Renal pelvis (tissue), 4 donors: ENCODE results near the gene ZNF750. TPM values are rescaled to one million over a fixed set of nuclear protein-coding genes. Genes with fewer than 3 reads are reported as not detected.

Source experiments
- DNase-seq: peaks from one replicate; pipeline ENCODE4 v3.0.0-alpha.2; 2013
- polyA plus RNA-seq, 3 donors: library from polyadenylated mRNA; unstranded; fragments of 120-200 nt; gene quantifications; one replicate each; pipeline ENCODE4 v1.2.1, GENCODE V29; 2013; ENCODE audit not compliant: insufficient read length in 3 of 3

Gene ZNF750
- polyA plus RNA-seq, 3 donors = 1.8 to 2.7 (median 1.9) TPM

GRCh38 chr17:82874011-82874835, 34.4 kb upstream of the ZNF750 start:
- no peak for DNase-seq

- DNase-seq = no peak
Measured at GRCh38 chr17:82873521-82873920, 33.7 kb upstream of the ZNF750 start.

- no peak for DNase-seq
Measured at GRCh38 chr17:82872591-82873520, 33.0 kb upstream of the ZNF750 start.

GRCh38 chr17:82871776-82872561, 32.1 kb upstream of the ZNF750 start:
- DNase-seq = no peak

GRCh38 chr17:82871056-82871775, 31.4 kb upstream of the ZNF750 start:
- DNase-seq = no peak

GRCh38 chr17:82870541-82870940, 30.7 kb upstream of the ZNF750 start:
- DNase-seq = no peak

- DNase-seq = no peak
Measured at GRCh38 chr17:82870091-82870491, 30.3 kb upstream of the ZNF750 start.

- no peak for DNase-seq
Measured at GRCh38 chr17:82869536-82869935, 29.7 kb upstream of the ZNF750 start.

GRCh38 chr17:82868715-82869131, 28.9 kb upstream of the ZNF750 start:
- DNase-seq = no peak

GRCh38 chr17:82867763-82868325, 28.0 kb upstream of the ZNF750 start:
- no peak for DNase-seq

GRCh38 chr17:82866590-82867191, 26.9 kb upstream of the ZNF750 start:
- no peak for DNase-seq

- DNase-seq = no peak
Measured at GRCh38 chr17:82865774-82866395, 26.1 kb upstream of the ZNF750 start.

GRCh38 chr17:82865274-82865673, 25.5 kb upstream of the ZNF750 start:
- no peak for DNase-seq

GRCh38 chr17:82864713-82865248, 25.0 kb upstream of the ZNF750 start:
- no peak for DNase-seq

GRCh38 chr17:82863941-82864712, 24.3 kb upstream of the ZNF750 start:
- DNase-seq = no peak

GRCh38 chr17:82863383-82863940, 23.6 kb upstream of the ZNF750 start:
- no peak for DNase-seq

- no peak for DNase-seq
Measured at GRCh38 chr17:82862737-82863382, 23.0 kb upstream of the ZNF750 start.

GRCh38 chr17:82862191-82862590, 22.4 kb upstream of the ZNF750 start:
- no peak for DNase-seq
